Measurements from ENCODE around the gene KCNQ1. TPM values are rescaled to one million over a fixed set of nuclear protein-coding genes. Genes with fewer than 3 reads are reported as not detected.

KCNQ1 gene
- total and polyA plus RNA-seq, 2 donors (not counting 3 experiments of a cell fraction or from before 2014, with no cell fraction given), result 0.07 to 0.09 TPM

DNA sequence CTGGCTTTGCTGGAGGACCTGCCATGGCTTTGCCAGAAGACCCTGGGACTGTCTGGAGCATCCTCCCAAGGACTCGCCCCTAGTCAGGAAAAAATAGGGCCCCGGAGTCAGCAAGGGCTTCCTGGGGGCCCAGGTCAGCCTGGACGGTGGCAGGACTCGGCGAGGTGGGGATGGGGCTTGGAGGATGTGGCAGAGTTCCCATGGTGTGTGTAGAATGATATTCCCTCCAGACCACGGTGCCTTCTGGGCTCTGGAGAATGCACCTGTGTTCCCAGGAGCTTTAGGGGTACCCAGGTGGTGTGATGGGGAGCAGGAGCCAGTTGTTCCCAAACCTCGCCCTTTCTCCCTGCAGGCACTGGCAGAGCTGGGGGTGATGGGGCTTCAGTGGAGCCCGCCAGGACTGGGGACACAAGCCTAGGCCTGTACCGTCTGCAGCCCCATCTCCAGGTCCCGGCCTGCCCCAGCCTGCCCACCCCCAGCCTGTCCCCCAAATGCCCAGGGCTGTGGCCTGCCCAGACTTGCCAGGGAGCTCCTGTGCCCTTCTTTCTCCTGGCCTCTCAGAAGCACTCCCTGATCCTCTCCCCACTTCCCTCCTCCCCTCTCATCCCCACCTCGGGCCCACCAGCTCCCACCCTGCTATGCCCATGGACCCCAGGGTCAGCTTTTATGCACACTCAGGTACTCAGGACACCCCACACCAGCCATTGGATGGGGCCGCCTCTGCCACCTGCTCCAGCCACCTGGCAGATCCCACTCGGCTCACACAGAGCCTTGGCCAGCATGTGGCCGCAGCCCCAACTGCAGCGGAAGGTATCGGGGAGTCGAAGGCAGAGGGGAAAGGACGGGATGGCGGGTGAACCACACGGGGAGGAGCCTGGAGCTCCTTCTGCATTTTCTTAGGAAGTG lies 358.6 kb downstream of the KCNQ1 start:
- DNase-seq (ENCODE audit: low read depth, low spot score) (no peak), FAIRE-seq (no peak)
- TF ChIP-seq GATA2 (IDR thresholded peaks at IDR 0.05; ENCODE audit: insufficient read depth, insufficient read length, low read depth, low read length), result no peak
- no peak for TF ChIP-seq JUN (IDR thresholded peaks at IDR 0.05; ENCODE audit: borderline replicate concordance, insufficient read depth, insufficient read length, low read depth)
- TF ChIP-seq FOS (IDR thresholded peaks at IDR 0.05; ENCODE audit: borderline replicate concordance, insufficient read depth, low read length), result no peak
- no peak for TF ChIP-seq EZH2 (IDR thresholded peaks at IDR 0.05; ENCODE audit: borderline replicate concordance, low read depth, low read length, severe bottlenecking)
- no peak for TF ChIP-seq POLR2AphosphoS5 (IDR thresholded peaks at IDR 0.05; ENCODE audit: insufficient read depth, low read depth, low read length)
- TF ChIP-seq, protein P1, sequence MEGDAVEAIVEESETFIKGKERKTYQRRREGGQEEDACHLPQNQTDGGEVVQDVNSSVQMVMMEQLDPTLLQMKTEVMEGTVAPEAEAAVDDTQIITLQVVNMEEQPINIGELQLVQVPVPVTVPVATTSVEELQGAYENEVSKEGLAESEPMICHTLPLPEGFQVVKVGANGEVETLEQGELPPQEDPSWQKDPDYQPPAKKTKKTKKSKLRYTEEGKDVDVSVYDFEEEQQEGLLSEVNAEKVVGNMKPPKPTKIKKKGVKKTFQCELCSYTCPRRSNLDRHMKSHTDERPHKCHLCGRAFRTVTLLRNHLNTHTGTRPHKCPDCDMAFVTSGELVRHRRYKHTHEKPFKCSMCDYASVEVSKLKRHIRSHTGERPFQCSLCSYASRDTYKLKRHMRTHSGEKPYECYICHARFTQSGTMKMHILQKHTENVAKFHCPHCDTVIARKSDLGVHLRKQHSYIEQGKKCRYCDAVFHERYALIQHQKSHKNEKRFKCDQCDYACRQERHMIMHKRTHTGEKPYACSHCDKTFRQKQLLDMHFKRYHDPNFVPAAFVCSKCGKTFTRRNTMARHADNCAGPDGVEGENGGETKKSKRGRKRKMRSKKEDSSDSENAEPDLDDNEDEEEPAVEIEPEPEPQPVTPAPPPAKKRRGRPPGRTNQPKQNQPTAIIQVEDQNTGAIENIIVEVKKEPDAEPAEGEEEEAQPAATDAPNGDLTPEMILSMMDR (IDR thresholded peaks at IDR 0.05; ENCODE audit: extremely low read depth in 1 of 2, insufficient read depth in 1 of 2, low read depth in 1 of 2, low read length in 2 of 2), result no peak
- no peak for TF ChIP-seq POLR2A (IDR thresholded peaks at IDR 0.05; ENCODE audit: low read depth, low read length)
- TF ChIP-seq MYC (IDR thresholded peaks at IDR 0.05; ENCODE audit: low read depth, low read length), result no peak
- TF ChIP-seq MAX (IDR thresholded peaks at IDR 0.05; ENCODE audit: insufficient read depth, insufficient read length), result no peak
- Histone ChIP-seq H3K27me3 (ENCODE audit: control insufficient read depth in 2 of 2, insufficient read depth in 2 of 2, low read length in 2 of 2) (peaks cover 12 to 16% of the 10 kb centered on the region in 2 experiments), H3K36me3 (ENCODE audit: control insufficient read depth in 2 of 2, extremely low read depth in 1 of 2, insufficient read depth in 2 of 2, low read length in 2 of 2) (no peaks in the 10 kb centered on the region), H3K4me3 (replicated peaks in 1 of 3; ENCODE audit: insufficient read depth in 1 of 3, low read depth in 1 of 3, low read length in 3 of 3) (no peak overlapping the region), H4K20me1 (replicated peaks; ENCODE audit: control insufficient read depth, extremely low read depth, insufficient read depth, low read length) (no peaks in the 10 kb centered on the region), H2AFZ (ENCODE audit: low read depth, low read length) (no peak overlapping the region), H3K9ac (replicated peaks; ENCODE audit: extremely low read depth, insufficient read depth, low read length) (no peak overlapping the region), H3K27ac (ENCODE audit: insufficient read depth, low read depth, low read length) (no peak overlapping the region), H3K79me2 (ENCODE audit: control insufficient read depth, insufficient read depth, low read length) (no peaks in the 10 kb centered on the region), H3K9me3 (replicated peaks; ENCODE audit: control insufficient read depth, insufficient read depth, low read length) (no peaks in the 10 kb centered on the region), H3K4me2 (ENCODE audit: insufficient read depth, low read length) (no peak overlapping the region), H3K4me1 (ENCODE audit: control insufficient read depth, extremely low read depth, insufficient read depth, low read length) (no peaks in the 10 kb centered on the region), H3K9me1 (replicated peaks; ENCODE audit: control insufficient read depth, extremely low read depth, insufficient read depth, low read length) (no peaks in the 10 kb centered on the region)
- CTCF ChIA-PET, result no interaction called here
- POLR2A ChIA-PET, result no interaction called here
- BruUV-seq (replicated peaks), result no TSS peak
- intact Hi-C loops (cut with micrococcal nuclease) (no loop called here), dilution Hi-C loops (cut with MboI; ENCODE audit: extremely low pct_ligation_motif_present, low sequenced_read_pairs) (no loop called here)
